ENCODE measurements around the gene SPSB1.

SPSB1 gene

GRCh38 chr1:9292361-9293240 is at the start of gene SPSB1:
Gene SPSB1 (plus strand): TSS chr1:9292894. CDS start chr1:9355892, 62,998 bp downstream.
- Mint-ChIP-seq H3K4me3 (peak within 1 kb of the TSS; percentile 40 to 51), H3K27me3 (peaks cover 27% of the 10 kb centered on the region), H3K27ac (no peak within 1 kb of the TSS), H3K4me1 (no peaks in the 10 kb centered on the region), H3K9me3 (peaks cover 5 to 15% of the 10 kb centered on the region in 2 donors)
- DNase-seq = peak; percentile 47 to 58
- ATAC-seq = peak; percentile 63

GRCh38 chr1:9243066-9243739 is 49.5 kb upstream of the SPSB1 start:
- no peak for DNase-seq
- ATAC-seq = no peak
- Mint-ChIP-seq H3K27me3 (no peaks in the 10 kb centered on the region), H3K27ac (no peak overlapping the region), H3K9me3 (no peaks in the 10 kb centered on the region), H3K4me1 (peaks cover 46% of the 10 kb centered on the region), H3K4me3 (no peak overlapping the region)

DNA sequence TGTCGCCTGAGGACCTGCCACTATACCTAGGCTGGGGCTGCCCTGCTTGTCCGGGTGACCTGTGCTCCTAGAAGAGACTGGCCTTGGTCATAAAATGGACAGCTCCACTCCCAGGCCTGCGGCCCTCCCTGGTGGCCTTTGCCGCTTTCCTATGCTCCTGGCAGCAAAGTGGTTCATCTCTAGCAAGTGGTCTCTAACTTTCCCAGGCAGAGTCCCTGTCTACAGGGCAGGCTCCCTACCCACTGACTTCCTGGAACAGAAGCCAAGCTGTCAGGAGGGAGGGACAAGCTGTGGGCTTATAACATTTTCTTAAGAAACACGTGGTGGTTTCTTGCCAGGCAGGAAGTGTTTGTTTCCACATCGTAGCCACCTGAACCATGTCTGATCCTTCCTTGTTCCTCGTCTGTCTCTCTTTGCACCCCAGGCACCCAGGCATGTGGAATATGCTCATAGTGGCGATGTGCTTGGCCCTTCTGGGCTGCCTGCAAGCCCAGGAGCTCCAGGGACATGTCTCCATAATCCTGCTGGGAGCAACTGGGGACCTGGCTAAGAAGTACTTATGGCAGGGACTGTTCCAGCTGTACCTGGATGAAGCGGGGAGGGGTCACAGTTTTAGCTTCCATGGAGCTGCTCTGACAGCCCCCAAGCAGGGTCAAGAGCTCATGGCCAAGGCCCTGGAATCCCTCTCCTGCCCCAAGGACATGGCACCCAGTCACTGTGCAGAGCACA is 48.0 kb upstream of the SPSB1 start:
- H3K4me3 Mint-ChIP-seq = no peak overlapping the region
- H3K27me3 Mint-ChIP-seq = no peaks in the 10 kb centered on the region
- peaks cover 37% of the 10 kb centered on the region for H3K4me1 Mint-ChIP-seq
- ATAC-seq (no peak), DNase-seq (no peak)
- H3K9me3 Mint-ChIP-seq = no peaks in the 10 kb centered on the region
- peak overlapping the region in 1 of 2 donors; percentile 10 for H3K27ac Mint-ChIP-seq

GRCh38 chr1:9245230-9245619 is 47.5 kb upstream of the SPSB1 start:
- no peak overlapping the region for H3K27ac Mint-ChIP-seq
- H3K9me3 Mint-ChIP-seq = no peaks in the 10 kb centered on the region
- peaks cover 32% of the 10 kb centered on the region for H3K4me1 Mint-ChIP-seq
- no peak overlapping the region for H3K4me3 Mint-ChIP-seq
- no peak for ATAC-seq
- no peak for DNase-seq
- H3K27me3 Mint-ChIP-seq = no peaks in the 10 kb centered on the region

- Mint-ChIP-seq H3K4me1 (peaks cover 27% of the 10 kb centered on the region), H3K9me3 (no peaks in the 10 kb centered on the region), H3K27ac (no peak overlapping the region), H3K4me3 (no peak overlapping the region), H3K27me3 (no peaks in the 10 kb centered on the region)
- DNase-seq (no peak), ATAC-seq (no peak)
Observed at GRCh38 chr1:9245661-9246060, 47.0 kb upstream of the SPSB1 start.

- Mint-ChIP-seq H3K27me3 (no peaks in the 10 kb centered on the region), H3K9me3 (no peaks in the 10 kb centered on the region), H3K27ac (no peak overlapping the region), H3K4me3 (no peak overlapping the region), H3K4me1 (peaks cover 24% of the 10 kb centered on the region)
- no peak for ATAC-seq
- DNase-seq = no peak
Observed at GRCh38 chr1:9246215-9246614, 46.5 kb upstream of the SPSB1 start.

DNA sequence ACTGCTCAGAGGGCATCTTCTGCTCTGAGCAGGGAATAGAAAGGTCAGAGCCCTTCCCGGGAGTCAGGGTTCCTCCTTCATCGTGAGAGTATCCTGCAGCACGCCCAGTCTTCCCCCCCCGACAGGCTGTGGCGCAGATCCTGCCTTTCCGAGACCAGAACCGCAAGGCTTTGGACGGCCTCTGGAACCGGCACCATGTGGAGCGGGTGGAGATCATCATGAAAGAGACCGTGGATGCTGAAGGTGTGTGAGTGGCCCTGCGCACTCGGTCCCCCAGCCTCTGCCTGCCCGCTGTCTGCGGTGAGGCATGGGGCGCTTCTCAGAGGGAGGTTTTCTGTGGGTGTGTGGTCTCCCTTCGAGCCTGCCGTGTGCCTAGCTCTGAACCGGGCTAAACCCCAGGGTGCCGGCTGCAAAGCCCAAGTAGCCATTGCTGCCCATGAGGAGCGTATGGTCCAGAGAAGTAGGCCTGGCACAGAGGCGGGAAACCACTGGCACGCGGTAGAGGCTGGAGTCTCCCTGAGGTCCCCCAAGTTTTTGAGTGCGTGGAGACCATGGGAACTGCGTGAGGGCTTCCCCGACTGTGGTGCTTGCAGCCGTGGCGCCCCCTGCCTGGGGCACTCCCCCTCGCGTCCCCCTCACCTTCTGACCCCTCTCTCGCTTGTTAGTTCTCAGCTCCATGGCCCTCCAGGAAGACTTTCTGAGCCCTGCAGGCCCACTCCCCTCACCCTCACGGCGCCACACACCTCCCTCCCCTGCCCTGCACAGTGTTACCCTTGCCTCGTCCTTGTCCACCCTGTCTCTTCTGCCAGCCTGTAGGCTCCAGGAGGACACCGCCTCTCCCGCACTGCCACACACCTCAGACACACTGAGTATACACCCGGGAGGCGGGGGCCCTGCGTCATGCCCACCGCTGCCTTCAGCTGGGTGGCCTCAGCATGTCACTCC is 45.6 kb upstream of the SPSB1 start:
- no peak overlapping the region for H3K4me3 Mint-ChIP-seq
- H3K27me3 Mint-ChIP-seq = no peaks in the 10 kb centered on the region
- H3K9me3 Mint-ChIP-seq = no peaks in the 10 kb centered on the region
- peaks cover 24% of the 10 kb centered on the region for H3K4me1 Mint-ChIP-seq
- H3K27ac Mint-ChIP-seq = no peak overlapping the region
- DNase-seq = no peak
- ATAC-seq = peak; percentile 14

GRCh38 chr1:9247894-9248293 is 44.8 kb upstream of the SPSB1 start:
- no peak overlapping the region for H3K27ac Mint-ChIP-seq
- ATAC-seq (no peak), DNase-seq (no peak)
- no peaks in the 10 kb centered on the region for H3K9me3 Mint-ChIP-seq
- peaks cover 19% of the 10 kb centered on the region for H3K4me1 Mint-ChIP-seq
- no peaks in the 10 kb centered on the region for H3K27me3 Mint-ChIP-seq
- no peak overlapping the region for H3K4me3 Mint-ChIP-seq

GRCh38 chr1:9248341-9249262 is 44.1 kb upstream of the SPSB1 start:
- Mint-ChIP-seq H3K4me1 (peaks cover 18% of the 10 kb centered on the region), H3K27me3 (no peaks in the 10 kb centered on the region), H3K4me3 (no peak overlapping the region), H3K27ac (peak overlapping the region in 1 of 2 donors; percentile 55), H3K9me3 (no peaks in the 10 kb centered on the region)
- no peak for DNase-seq
- ATAC-seq = no peak

DNA sequence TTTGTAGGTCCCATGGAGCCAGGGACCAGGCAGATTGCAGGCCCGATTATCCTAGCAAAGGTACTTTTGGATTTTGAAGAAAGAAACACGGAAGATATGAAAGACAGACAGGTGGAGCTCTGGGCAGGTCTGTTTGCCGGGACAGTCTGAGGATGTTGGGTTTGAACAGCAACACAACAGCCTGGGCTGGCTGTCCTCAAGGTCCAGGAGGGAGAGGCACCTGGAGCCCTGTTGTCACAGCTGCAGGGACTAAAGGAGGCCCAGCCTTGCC is 43.5 kb upstream of the SPSB1 start:
- H3K4me1 Mint-ChIP-seq = peaks cover 15% of the 10 kb centered on the region
- DNase-seq (no peak), ATAC-seq (no peak)
- no peaks in the 10 kb centered on the region for H3K9me3 Mint-ChIP-seq
- no peaks in the 10 kb centered on the region for H3K27me3 Mint-ChIP-seq
- peak overlapping the region in 1 of 2 donors; percentile 55 for H3K27ac Mint-ChIP-seq
- H3K4me3 Mint-ChIP-seq = no peak overlapping the region

GRCh38 chr1:9249534-9250410 is 42.9 kb upstream of the SPSB1 start:
- Mint-ChIP-seq H3K27me3 (no peaks in the 10 kb centered on the region), H3K4me3 (no peak overlapping the region), H3K27ac (no peak overlapping the region), H3K4me1 (peaks cover 15% of the 10 kb centered on the region), H3K9me3 (no peaks in the 10 kb centered on the region)
- DNase-seq = peak in 1 of 2 donors; percentile 38
- peak; percentile 54 for ATAC-seq

DNA sequence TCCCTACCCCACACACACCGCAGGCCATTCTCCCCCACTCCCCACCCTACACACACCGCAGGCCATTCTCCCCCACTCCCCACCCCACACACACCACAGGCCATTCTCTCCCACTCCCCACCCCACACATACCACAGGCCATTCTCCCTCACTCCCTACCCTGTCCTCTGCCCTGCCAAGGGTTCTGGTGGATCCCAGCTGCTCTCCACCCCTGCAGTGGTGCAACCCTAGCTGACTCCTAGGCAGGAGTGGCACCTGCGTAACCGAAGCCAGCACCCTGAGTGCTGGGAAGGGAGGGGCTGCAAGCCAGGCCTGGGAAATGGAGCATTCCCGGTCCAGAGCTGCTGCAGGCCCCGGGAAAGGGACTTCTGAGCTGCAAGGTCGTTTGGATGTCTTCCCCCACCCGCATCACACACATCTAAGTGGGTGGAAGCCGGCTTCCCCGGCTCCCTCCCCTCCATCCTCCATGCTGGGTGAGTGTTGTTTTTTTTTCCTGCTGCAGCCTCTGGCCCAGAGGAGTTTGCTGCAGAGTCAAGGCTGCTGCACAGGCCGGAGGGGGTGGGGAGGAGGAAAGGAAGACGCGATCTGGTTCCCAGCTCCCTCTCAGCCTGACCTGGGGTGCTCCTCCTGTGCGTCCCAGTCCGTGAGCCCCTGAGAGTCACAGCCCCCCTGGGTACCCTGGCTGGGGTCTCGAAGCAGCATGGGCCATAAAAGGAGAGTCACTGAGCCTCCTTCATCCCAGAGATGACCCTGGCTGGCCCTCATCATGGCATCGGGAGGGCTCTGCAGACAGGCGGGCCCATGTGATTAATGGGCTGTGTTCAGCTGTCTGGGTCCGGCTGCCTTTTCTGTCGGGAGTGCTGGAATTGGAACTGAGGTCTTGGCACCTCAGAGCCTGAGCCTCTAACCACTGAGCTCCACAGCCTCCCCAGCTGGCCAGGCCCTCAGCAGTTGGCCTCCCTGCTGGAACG is 42.0 kb upstream of the SPSB1 start:
- Mint-ChIP-seq H3K9me3 (no peaks in the 10 kb centered on the region), H3K4me1 (peaks cover 15% of the 10 kb centered on the region), H3K27ac (no peak overlapping the region), H3K4me3 (no peak overlapping the region), H3K27me3 (no peaks in the 10 kb centered on the region)
- ATAC-seq (peak; percentile 31), DNase-seq (no peak)

- Mint-ChIP-seq H3K27me3 (no peaks in the 10 kb centered on the region), H3K27ac (peak overlapping the region in 1 of 2 donors; percentile 19)
Observed at GRCh38 chr1:9251501-9251900, 41.2 kb upstream of the SPSB1 start.

More at GRCh38 chr1:9251501-9251900, 41.2 kb upstream of the SPSB1 start:
- peaks cover 15% of the 10 kb centered on the region for H3K4me1 Mint-ChIP-seq
- no peak overlapping the region for H3K4me3 Mint-ChIP-seq
- H3K9me3 Mint-ChIP-seq = no peaks in the 10 kb centered on the region
- no peak for ATAC-seq
- DNase-seq = no peak

All from stimulated activated naive CD8-positive, alpha-beta T cell treated with anti-CD3 and anti-CD28 coated beads, Interleukin-15, amount 100 ng/mL, for 72 hours (primary cell).